Umbilical cord (tissue), 2 donors: ENCODE measurements around the gene ASH1L. TPM values are rescaled to one million over a fixed set of nuclear protein-coding genes. Genes with fewer than 3 reads are reported as not detected.
"Not testable (repeated sequence)": the region's sequence is repeated elsewhere in the genome, so short reads cannot be mapped to it uniquely, and the experiment has no call there.

Experiments
- DNase-seq: peaks from one replicate; pipeline ENCODE4 v3.0.0-alpha.2; 2015; ENCODE audit warnings: low spot score
- total RNA-seq: library from RNA; depleted of rRNA; stranded (reverse); fragments of >200 nt; gene quantifications from one replicate; pipeline ENCODE4 v1.2.3, GENCODE V29; 2014; ENCODE audit warnings: low replicate concordance; ENCODE audit not compliant: insufficient read depth

ASH1L gene
- total RNA-seq, 1 donor from 2014 or later: 49.6 TPM

DNA sequence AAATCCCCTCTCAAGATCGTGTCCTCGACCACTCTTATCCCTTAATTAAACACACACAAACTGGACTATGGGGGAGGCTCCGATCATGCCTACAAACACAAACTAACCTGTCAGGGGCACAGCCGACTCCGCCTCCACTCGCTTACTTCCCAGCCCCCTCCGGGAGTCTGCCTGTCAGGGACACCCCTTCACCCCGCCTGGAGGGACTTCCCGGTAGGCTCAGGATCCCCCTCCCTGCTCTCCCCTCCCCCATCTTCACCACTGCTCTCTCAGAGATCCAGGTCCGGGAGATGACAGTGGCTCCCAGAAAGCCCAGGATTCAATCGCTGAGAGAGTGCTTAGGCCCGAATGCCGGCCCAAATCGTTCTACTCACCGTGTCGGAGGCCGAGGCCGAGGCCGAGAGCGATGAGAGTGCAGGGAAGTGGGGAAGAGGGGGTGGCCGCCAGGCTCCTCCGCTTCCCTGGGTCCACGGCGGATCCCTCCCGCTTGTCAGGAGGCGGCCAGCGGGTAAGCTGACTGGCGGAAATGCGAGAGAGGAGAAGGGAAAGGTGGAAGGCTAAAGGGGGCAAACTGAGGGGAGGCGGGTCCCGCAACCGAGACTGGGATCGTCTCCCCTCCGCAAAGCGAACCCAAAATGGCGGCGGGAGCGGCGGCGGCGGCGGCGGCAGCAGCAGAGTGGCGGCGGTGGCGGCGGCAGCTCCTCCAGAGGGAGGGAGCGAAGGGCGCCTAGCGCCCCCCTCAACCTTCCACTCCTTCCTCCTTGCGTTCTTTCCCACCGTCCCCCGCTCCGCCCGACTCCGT lies 623 bp downstream of the ASH1L start:
- DNase-seq: not testable (repeated sequence)

DNA sequence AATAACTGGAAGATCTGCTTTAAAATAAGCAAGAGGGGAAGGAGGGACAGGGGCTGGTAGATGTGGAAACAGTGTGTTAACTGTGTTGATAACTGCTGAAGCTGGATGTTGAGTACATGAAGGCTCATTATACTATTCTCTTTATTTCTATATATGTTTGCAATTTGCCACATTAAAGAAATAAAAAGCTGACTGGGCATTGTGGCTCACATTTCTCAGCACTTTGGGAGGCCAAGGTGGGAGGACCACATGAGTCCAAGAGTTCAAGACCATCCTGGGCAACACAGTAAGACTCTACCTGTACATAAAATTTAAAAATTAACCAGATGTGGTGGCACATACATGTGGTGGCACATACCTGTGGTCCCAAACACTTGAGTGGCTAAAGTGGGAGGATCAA lies 6.7 kb downstream of the ASH1L start:
- no peak for DNase-seq

- DNase-seq: no peak
These were observed 9.3 kb downstream of the ASH1L start for GRCh38 chr1:155553349-155553748.

GRCh38 chr1:155548706-155549105 lies 13.9 kb downstream of the ASH1L start:
- DNase-seq: no peak

DNA sequence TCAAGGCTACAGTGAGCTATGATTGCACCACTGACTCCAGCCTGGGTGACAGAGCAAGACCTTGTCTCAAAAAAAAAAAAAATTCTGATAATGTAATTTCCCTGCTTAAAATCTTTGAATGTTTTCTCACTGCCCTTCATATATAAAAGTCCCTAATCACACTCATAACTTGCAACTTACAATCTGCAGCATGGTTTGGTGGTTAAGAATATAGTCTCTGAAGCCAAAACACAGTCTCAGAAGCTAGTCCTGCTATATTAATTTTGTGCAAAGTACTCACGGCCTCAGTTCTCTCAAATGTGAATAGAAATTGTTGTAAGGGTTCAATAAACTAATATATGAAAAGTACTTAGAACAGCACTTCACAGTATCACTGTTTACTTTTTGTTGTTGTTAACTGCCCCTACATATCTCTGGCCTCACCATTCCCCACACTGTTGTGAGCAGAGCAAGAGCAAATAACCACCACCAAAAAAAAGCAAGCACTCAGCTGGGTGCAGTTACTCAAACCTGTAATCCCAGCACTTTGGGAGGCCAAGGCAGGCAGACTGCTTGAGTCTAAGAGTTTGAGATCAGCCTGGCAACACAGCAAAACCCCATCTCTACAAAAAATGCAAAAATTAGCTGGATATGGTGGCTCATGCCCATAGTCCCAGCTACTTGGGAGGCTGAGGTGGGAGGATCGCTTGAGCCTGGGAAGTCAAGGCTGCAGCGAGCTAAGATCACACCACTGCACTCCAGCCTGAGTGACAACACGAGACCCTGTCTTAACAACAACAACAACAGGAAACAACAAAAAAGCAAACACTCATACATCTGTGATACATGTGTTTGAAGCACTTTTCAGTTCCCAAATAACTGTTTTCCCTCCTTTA lies 22.4 kb downstream of the ASH1L start:
- DNase-seq: no peak

GRCh38 chr1:155537193-155537592 lies 25.4 kb downstream of the ASH1L start:
- no peak for DNase-seq

- DNase-seq: peak; percentile 71
These were observed 31.0 kb downstream of the ASH1L start for GRCh38 chr1:155531624-155532023.

GRCh38 chr1:155529929-155530328 lies 32.7 kb downstream of the ASH1L start:
- no peak for DNase-seq

- DNase-seq: no peak
These were observed 33.5 kb downstream of the ASH1L start for GRCh38 chr1:155529109-155529508.

GRCh38 chr1:155527677-155528076 lies 34.9 kb downstream of the ASH1L start:
- no peak for DNase-seq

- no peak for DNase-seq
These were observed 36.2 kb downstream of the ASH1L start for GRCh38 chr1:155526356-155526755.

- DNase-seq: no peak
These were observed 40.5 kb downstream of the ASH1L start for GRCh38 chr1:155522069-155522468.

- DNase-seq: no peak
These were observed 44.1 kb downstream of the ASH1L start for GRCh38 chr1:155518484-155518883.

- DNase-seq: no peak
These were observed 47.9 kb downstream of the ASH1L start for GRCh38 chr1:155514582-155515187.

DNA sequence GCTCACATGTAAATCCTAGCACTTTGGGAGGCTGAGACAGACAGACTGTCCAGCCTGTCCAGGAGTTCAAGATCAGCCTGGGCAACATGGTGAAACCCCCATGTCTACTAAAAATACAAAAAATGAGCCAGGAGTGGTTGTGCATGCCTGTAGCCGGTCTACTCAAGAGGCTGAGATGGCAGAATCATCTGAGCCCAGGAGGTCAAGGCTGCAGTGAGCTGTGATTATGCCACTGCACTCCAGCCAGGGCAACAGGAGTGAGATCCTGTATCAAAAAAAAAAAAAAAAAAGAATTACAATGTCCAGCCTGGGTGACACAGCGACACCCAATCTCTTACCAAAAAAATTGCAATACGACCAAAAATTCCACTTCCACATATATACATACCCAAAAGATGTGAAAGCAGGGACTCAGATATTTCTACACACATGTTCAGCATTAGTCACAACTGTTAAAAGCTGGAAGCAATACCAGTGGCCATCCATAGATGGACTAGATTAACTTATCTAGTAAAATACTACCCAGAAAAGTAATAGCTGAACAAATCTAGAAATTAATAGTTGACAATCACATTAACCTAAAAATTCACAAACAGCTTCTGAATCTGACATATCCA lies 49.2 kb downstream of the ASH1L start:
- no peak for DNase-seq

GRCh38 chr1:155511385-155511784 lies 51.2 kb downstream of the ASH1L start:
- DNase-seq: not testable (repeated sequence)

GRCh38 chr1:155509064-155509463 lies 53.5 kb downstream of the ASH1L start:
- no peak for DNase-seq

- no peak for DNase-seq
These were observed 54.7 kb downstream of the ASH1L start for GRCh38 chr1:155507945-155508344.

DNA sequence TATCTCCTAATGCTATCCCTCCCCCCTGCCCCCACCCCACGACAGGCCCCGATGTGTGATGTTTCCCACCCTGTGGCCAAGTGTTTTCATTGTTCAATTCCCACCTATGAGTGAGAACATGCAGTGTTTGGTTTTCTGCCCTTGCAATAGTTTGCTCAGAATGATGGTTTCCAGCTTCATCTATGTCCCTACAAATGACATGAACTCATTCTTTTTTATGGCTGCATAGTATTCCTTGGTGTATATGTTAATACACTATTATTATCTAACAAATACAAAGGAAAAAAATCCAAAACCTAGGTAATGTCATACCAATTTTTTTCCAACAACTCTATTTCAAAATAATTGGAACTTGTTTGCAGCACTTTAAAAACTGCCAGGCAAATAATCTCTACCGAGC lies 56.6 kb downstream of the ASH1L start:
- DNase-seq: not testable (repeated sequence)

DNA sequence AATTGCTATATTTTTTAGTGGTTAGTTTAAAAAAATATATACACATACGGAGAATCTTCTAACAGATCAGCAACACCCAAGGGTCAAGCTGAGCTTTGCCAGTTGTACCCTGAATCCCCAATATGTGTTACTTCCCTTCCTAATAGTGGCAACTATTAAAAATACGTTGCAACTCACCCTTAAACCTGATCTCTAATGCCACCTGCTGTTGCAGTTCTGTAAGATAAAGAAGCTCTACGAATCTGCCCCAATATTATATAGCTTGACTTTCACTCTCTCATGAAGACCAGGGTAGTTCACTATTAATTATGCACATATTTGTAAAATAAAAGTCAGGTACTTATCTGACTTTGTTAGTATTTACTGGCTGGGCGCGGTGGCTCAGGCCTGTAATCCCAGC lies 58.4 kb downstream of the ASH1L start:
- peak; percentile 27 for DNase-seq

GRCh38 chr1:155499953-155500639 lies 62.5 kb downstream of the ASH1L start:
- peak; percentile 34 for DNase-seq
